Adipocyte (in vitro differentiated cells): ENCODE results near the gene PRPF6.
"Not testable (repeated sequence)": the region's sequence is repeated elsewhere in the genome, so short reads cannot be mapped to it uniquely, and the experiment has no call there.

ENCODE experiments used
- DNase-seq: peaks from one replicate; pipeline ENCODE4 v3.0.0-alpha.2; 2015; ENCODE audit warnings: low read depth
- H3K27me3 ChIP-seq: replicated peaks from 2 replicates; pipeline ENCODE4 v1.7.0; 2013; ENCODE audit warnings: mild to moderate bottlenecking, low read length, moderate library complexity; ENCODE audit not compliant: control insufficient read depth, insufficient read depth
- H3K36me3 ChIP-seq: 2 replicates; pipeline ENCODE4 v1.7.0; 2013; ENCODE audit warnings: low read length, mild to moderate bottlenecking, moderate library complexity; ENCODE audit not compliant: control insufficient read depth, insufficient read depth, severe bottlenecking
- H3K4me1 ChIP-seq: 2 replicates; pipeline ENCODE4 v1.7.0; 2013; ENCODE audit warnings: mild to moderate bottlenecking, low read length, moderate library complexity; ENCODE audit not compliant: control insufficient read depth, insufficient read depth
- H3K4me3 ChIP-seq: 2 replicates; pipeline ENCODE4 v1.7.0; 2013; ENCODE audit warnings: mild to moderate bottlenecking, low read length, moderate library complexity
- H3K9ac ChIP-seq: 2 replicates; pipeline ENCODE4 v1.7.0; 2013; ENCODE audit warnings: mild to moderate bottlenecking, low read length, moderate library complexity
- H3K9me3 ChIP-seq: 2 replicates; pipeline ENCODE4 v1.7.0; 2013; ENCODE audit warnings: mild to moderate bottlenecking, low read length, moderate library complexity; ENCODE audit not compliant: control insufficient read depth

Gene PRPF6

GRCh38 chr20:63958471-63958870, 22.5 kb upstream of the PRPF6 start:
- Histone ChIP-seq H3K27me3 (no peaks in the 10 kb centered on the region), H3K36me3 (peaks cover 38% of the 10 kb centered on the region), H3K9ac (no peak overlapping the region), H3K4me1 (peaks cover 38% of the 10 kb centered on the region), H3K4me3 (no peak overlapping the region), H3K9me3 (no peaks in the 10 kb centered on the region)
- no peak for DNase-seq

- Histone ChIP-seq H3K4me3 (no peak overlapping the region), H3K36me3 (peaks cover 45% of the 10 kb centered on the region), H3K27me3 (no peaks in the 10 kb centered on the region), H3K4me1 (peaks cover 32% of the 10 kb centered on the region), H3K9me3 (no peaks in the 10 kb centered on the region), H3K9ac (no peak overlapping the region)
- DNase-seq: no peak
These were observed 21.8 kb upstream of the PRPF6 start for GRCh38 chr20:63958964-63959698.

GRCh38 chr20:63959699-63960075, 21.2 kb upstream of the PRPF6 start:
- no peak for DNase-seq
- Histone ChIP-seq H3K4me3 (no peak overlapping the region), H3K27me3 (no peaks in the 10 kb centered on the region), H3K36me3 (peaks cover 50% of the 10 kb centered on the region), H3K4me1 (peaks cover 26% of the 10 kb centered on the region), H3K9ac (no peak overlapping the region), H3K9me3 (no peaks in the 10 kb centered on the region)

- not testable (repeated sequence) for DNase-seq, H3K9ac ChIP-seq, H3K27me3 ChIP-seq, H3K9me3 ChIP-seq, H3K4me3 ChIP-seq
- Histone ChIP-seq H3K4me1 (peaks cover 21% of the 10 kb centered on the region), H3K36me3 (peaks cover 50% of the 10 kb centered on the region)
These were observed 20.0 kb upstream of the PRPF6 start for GRCh38 chr20:63960654-63961621.

GRCh38 chr20:63961664-63962425, 19.1 kb upstream of the PRPF6 start:
- peaks cover 18% of the 10 kb centered on the region for H3K4me1 ChIP-seq
- no peak overlapping the region for H3K4me3 ChIP-seq
- H3K27me3 ChIP-seq: no peaks in the 10 kb centered on the region
- no peaks in the 10 kb centered on the region for H3K9me3 ChIP-seq
- H3K36me3 ChIP-seq: peaks cover 59% of the 10 kb centered on the region
- no peak overlapping the region for H3K9ac ChIP-seq
- DNase-seq: no peak

- Histone ChIP-seq H3K9ac (no peak overlapping the region), H3K9me3 (no peaks in the 10 kb centered on the region), H3K4me3 (no peak overlapping the region), H3K27me3 (no peaks in the 10 kb centered on the region), H3K4me1 (peaks cover 11% of the 10 kb centered on the region), H3K36me3 (peaks cover 66% of the 10 kb centered on the region)
- no peak for DNase-seq
These were observed 18.2 kb upstream of the PRPF6 start for GRCh38 chr20:63962426-63963347.

- DNase-seq: no peak
- H3K27me3 ChIP-seq: no peaks in the 10 kb centered on the region
- H3K4me1 ChIP-seq: peaks cover 8% of the 10 kb centered on the region
- no peaks in the 10 kb centered on the region for H3K9me3 ChIP-seq
- no peak overlapping the region for H3K9ac ChIP-seq
- H3K36me3 ChIP-seq: peaks cover 66% of the 10 kb centered on the region
- H3K4me3 ChIP-seq: no peak overlapping the region
These were observed 17.6 kb upstream of the PRPF6 start for GRCh38 chr20:63963348-63963741.

GRCh38 chr20:63963784-63964301, 17.1 kb upstream of the PRPF6 start:
- Histone ChIP-seq H3K36me3 (peaks cover 65% of the 10 kb centered on the region), H3K9me3 (no peaks in the 10 kb centered on the region), H3K4me3 (no peak overlapping the region), H3K27me3 (no peaks in the 10 kb centered on the region), H3K9ac (no peak overlapping the region), H3K4me1 (peaks cover 8% of the 10 kb centered on the region)
- no peak for DNase-seq

GRCh38 chr20:63964412-63964811, 16.5 kb upstream of the PRPF6 start:
- Histone ChIP-seq H3K9me3 (no peaks in the 10 kb centered on the region), H3K9ac (no peak overlapping the region), H3K27me3 (no peaks in the 10 kb centered on the region), H3K36me3 (peaks cover 59% of the 10 kb centered on the region), H3K4me1 (peaks cover 11% of the 10 kb centered on the region), H3K4me3 (no peak overlapping the region)
- no peak for DNase-seq

GRCh38 chr20:63966172-63966943, 14.6 kb upstream of the PRPF6 start:
- Histone ChIP-seq H3K4me1 (peaks cover 16% of the 10 kb centered on the region), H3K4me3 (no peak overlapping the region), H3K36me3 (peaks cover 48% of the 10 kb centered on the region), H3K9ac (no peak overlapping the region), H3K27me3 (no peaks in the 10 kb centered on the region), H3K9me3 (no peaks in the 10 kb centered on the region)
- no peak for DNase-seq
